NT2/D1 (cell line): Measurements from ENCODE around the gene MYO1D.

Source experiments
- YY1 ChIP-seq: IDR thresholded peaks from 2 replicates; pipeline ENCODE4 v1.6.1; 2011; ENCODE audit not compliant: insufficient read length, insufficient read depth
- ZNF274 ChIP-seq: IDR thresholded peaks from 2 replicates; pipeline ENCODE4 v1.6.1; 2011; ENCODE audit warnings: mild to moderate bottlenecking, low read depth, low read length

- TF ChIP-seq YY1 (no peak), ZNF274 (no peak)
These were observed 167.4 kb downstream of the MYO1D start for GRCh38 chr17:32709562-32709961.
